Measurements from ENCODE around the gene GIMAP1. TPM values are rescaled to one million over a fixed set of nuclear protein-coding genes. Genes with fewer than 3 reads are reported as not detected.

Gene GIMAP1
- total RNA-seq, 2 donors from 2014 or later: 5.6 to 8.0 TPM

DNA sequence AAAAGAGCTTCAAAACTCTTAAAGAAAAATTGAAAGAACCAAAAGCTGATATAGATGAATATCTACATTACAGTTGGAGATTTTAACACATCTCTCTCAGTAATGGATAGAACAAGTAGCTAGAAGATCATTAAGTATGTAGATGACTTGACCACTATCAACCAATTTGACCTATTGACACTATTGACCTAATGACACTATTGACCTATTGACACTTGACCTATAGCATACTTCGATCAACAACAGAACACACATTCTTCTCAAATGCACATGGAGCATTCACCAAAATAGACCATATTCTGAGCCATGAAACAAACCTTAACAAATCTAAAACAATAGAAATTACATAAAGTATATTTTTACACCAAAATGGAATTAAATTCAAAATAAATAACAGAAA is 43.1 kb downstream of the GIMAP1 start:
- Histone ChIP-seq H3K4me1 (peaks cover 0 to 14% of the 10 kb centered on the region in 2 donors), H3K9me3 (no peaks in the 10 kb centered on the region), H3K36me3 (no peaks in the 10 kb centered on the region), H3K27ac (no peak overlapping the region), H3K4me3 (no peak overlapping the region), H3K27me3 (no peaks in the 10 kb centered on the region)
- TF ChIP-seq, protein P1, sequence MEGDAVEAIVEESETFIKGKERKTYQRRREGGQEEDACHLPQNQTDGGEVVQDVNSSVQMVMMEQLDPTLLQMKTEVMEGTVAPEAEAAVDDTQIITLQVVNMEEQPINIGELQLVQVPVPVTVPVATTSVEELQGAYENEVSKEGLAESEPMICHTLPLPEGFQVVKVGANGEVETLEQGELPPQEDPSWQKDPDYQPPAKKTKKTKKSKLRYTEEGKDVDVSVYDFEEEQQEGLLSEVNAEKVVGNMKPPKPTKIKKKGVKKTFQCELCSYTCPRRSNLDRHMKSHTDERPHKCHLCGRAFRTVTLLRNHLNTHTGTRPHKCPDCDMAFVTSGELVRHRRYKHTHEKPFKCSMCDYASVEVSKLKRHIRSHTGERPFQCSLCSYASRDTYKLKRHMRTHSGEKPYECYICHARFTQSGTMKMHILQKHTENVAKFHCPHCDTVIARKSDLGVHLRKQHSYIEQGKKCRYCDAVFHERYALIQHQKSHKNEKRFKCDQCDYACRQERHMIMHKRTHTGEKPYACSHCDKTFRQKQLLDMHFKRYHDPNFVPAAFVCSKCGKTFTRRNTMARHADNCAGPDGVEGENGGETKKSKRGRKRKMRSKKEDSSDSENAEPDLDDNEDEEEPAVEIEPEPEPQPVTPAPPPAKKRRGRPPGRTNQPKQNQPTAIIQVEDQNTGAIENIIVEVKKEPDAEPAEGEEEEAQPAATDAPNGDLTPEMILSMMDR (IDR thresholded peaks at IDR 0.05): no peak
- no peak for DNase-seq (ENCODE audit: low spot score)

DNA sequence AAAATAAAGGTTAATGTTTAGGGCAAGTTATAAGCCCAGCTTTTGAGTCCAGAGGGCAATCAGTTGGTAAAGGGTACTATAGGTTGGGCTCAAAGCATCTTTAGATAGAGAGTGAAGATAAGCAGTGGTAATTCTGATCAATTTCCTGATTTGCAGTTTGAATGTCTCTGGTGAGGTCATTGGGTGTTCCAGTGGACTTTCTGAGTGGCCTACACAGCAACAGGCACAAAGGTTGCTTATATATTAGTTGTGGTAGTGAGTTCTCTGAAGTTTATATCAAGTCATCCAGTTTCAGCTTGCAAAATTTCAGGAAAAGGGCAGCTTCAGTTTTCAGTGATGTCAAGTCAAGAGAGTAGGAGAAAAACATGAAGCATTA is 49.9 kb downstream of the GIMAP1 start:
- no peaks in the 10 kb centered on the region for H3K36me3 ChIP-seq
- TF ChIP-seq, protein P1 (IDR thresholded peaks at IDR 0.05): no peak
- no peaks in the 10 kb centered on the region for H3K4me1 ChIP-seq
- H3K27ac ChIP-seq: no peak overlapping the region
- no peaks in the 10 kb centered on the region for H3K9me3 ChIP-seq
- H3K27me3 ChIP-seq: no peaks in the 10 kb centered on the region
- no peak for DNase-seq (ENCODE audit: low spot score)
- H3K4me3 ChIP-seq: no peak overlapping the region

DNA sequence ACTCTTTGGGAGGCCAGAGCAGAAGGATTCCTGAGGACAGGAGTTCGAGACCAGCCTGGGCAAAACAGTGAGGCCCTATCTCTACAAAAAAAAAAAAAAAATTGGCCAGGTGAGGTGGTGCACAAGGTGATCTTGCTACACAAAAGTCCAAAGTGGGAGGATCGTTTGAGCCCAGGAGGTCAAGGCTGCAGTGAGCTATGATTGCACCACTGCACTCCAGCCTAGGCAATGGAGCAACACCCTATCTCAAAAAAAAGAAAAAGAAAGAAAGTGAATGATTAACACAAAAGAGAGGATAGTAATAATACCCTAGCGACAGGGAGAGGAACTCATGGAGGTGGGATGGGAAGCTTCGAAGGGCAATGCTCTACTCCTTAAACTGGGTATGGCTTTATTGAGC is 53.4 kb downstream of the GIMAP1 start:
- TF ChIP-seq, protein P1 (IDR thresholded peaks at IDR 0.05): no peak
- Histone ChIP-seq H3K9me3 (no peaks in the 10 kb centered on the region), H3K4me3 (no peak overlapping the region), H3K36me3 (no peaks in the 10 kb centered on the region), H3K4me1 (no peaks in the 10 kb centered on the region), H3K27ac (no peak overlapping the region), H3K27me3 (no peaks in the 10 kb centered on the region)
- no peak for DNase-seq (ENCODE audit: low spot score)

Other genes starting within 250 kb of the GIMAP1 start
- 10 to 100 TPM; 12.7 to 12.9 TPM for gene GIMAP7, start 201.7 kb upstream of the GIMAP1 start, total RNA-seq
- gene GIMAP4, start 149.2 kb upstream of the GIMAP1 start, total RNA-seq: 10 to 100 TPM; 22.3 to 23.5 TPM
- 10 to 100 TPM; 15.8 to 21.5 TPM for gene GIMAP6, start 84.2 kb upstream of the GIMAP1 start, total RNA-seq
- gene GIMAP2, start 30.9 kb upstream of the GIMAP1 start, total RNA-seq: 1 to 10 TPM; 3.8 to 8.3 TPM
- 10 to 100 TPM; 14.5 to 22.2 TPM for gene GIMAP5, start 20.8 kb downstream of the GIMAP1 start, total RNA-seq
- gene TMEM176B, start 83.8 kb downstream of the GIMAP1 start, total RNA-seq: 100 to 1,000 TPM; 162 to 227 TPM
- 100 to 1,000 TPM in 1 of 2 donors, 10 to 100 TPM in 1; 56.3 to 102 TPM for gene TMEM176A, start 84.2 kb downstream of the GIMAP1 start, total RNA-seq
- gene AOC1, start 135.9 kb downstream of the GIMAP1 start, total RNA-seq: not detected

Data from right atrium auricular region (tissue), 2 donors.